OCI-LY7 (cell line): Measurements from ENCODE around the gene KCNA2. TPM values are rescaled to one million over a fixed set of nuclear protein-coding genes. Genes with fewer than 3 reads are reported as not detected.

Experiments
- BruUV-seq: library from RNA; stranded (reverse); fragments of 400-500 nt; replicated peaks from 2 replicates; lab custom pipeline; 2021; lab: Mats Ljungman, UMichigan
- CTCF ChIA-PET: fragments of 300-600 bp; sonication (Branson Sonifier 250); formaldehyde crosslinking; loops from one replicate; lab custom pipeline; 2022; ENCODE audit warnings: antibody characterized with exemption; ENCODE audit not compliant: unreplicated experiment; lab: Charles Lee
- POLR2A ChIA-PET: fragments of 300-600 bp; sonication (Branson Sonifier 250); formaldehyde crosslinking; loops from one replicate; lab custom pipeline; 2022; ENCODE audit warnings: antibody characterized with exemption; lab: Charles Lee
- DNase-seq: peaks from one replicate; pipeline ENCODE4 v3.0.0-alpha.2; 2015; ENCODE audit warnings: low spot score
- H2AFZ ChIP-seq: fragments of 200-600 bp; sonication (generic), shearing (Covaris generic); 2 replicates; pipeline ENCODE4 v1.6.1; 2014; ENCODE audit warnings: mild to moderate bottlenecking, antibody characterized with exemption, low read length, moderate library complexity
- H3K27ac ChIP-seq: fragments of 200-600 bp; sonication (generic); 2 replicates; pipeline ENCODE4 v1.5.1; 2014; ENCODE audit warnings: mixed run types, low read depth, mild to moderate bottlenecking, moderate library complexity, low read length, inconsistent platforms; ENCODE audit not compliant: poor library complexity, severe bottlenecking
- H3K36me3 ChIP-seq: fragments of 200-600 bp; sonication (generic); 2 replicates; pipeline ENCODE4 v1.6.1; 2014; ENCODE audit warnings: mild to moderate bottlenecking, antibody characterized with exemption, low read length, moderate library complexity, mixed read lengths; ENCODE audit not compliant: insufficient read depth
- H3K4me1 ChIP-seq: fragments of 200-600 bp; sonication (generic); 2 replicates; pipeline ENCODE4 v1.5.1; 2014; ENCODE audit warnings: mild to moderate bottlenecking, low read length; ENCODE audit not compliant: insufficient read depth, poor library complexity, severe bottlenecking
- H3K4me2 ChIP-seq: fragments of 200-600 bp; sonication (generic); 2 replicates; pipeline ENCODE4 v1.6.1; 2014; ENCODE audit warnings: mild to moderate bottlenecking, low read length
- H3K4me3 ChIP-seq: fragments of 200-600 bp; sonication (generic); 2 replicates; pipeline ENCODE4 v1.5.1; 2014; ENCODE audit warnings: mild to moderate bottlenecking, low read depth, low read length; ENCODE audit not compliant: poor library complexity, severe bottlenecking
- H3K79me2 ChIP-seq: fragments of 200-600 bp; sonication (generic); 2 replicates; pipeline ENCODE4 v1.6.1; 2016; ENCODE audit warnings: low read depth, mild to moderate bottlenecking, low read length, moderate library complexity, mixed read lengths; ENCODE audit not compliant: insufficient read depth
- H3K9me2 ChIP-seq: fragments of 200-600 bp; sonication (generic); 2 replicates; pipeline ENCODE4 v1.6.1; 2016; ENCODE audit warnings: mild to moderate bottlenecking, low read length, mixed read lengths; ENCODE audit not compliant: insufficient read depth
- H3K9me3 ChIP-seq: fragments of 200-600 bp; sonication (generic); 2 replicates; pipeline ENCODE4 v1.6.1; 2014; ENCODE audit warnings: mild to moderate bottlenecking, mixed run types, low read length, mixed read lengths
- H4K20me1 ChIP-seq: fragments of 200-600 bp; sonication (generic); 2 replicates; pipeline ENCODE4 v1.6.1; 2014; ENCODE audit warnings: mild to moderate bottlenecking, antibody characterized with exemption, low read length, moderate library complexity, mixed read lengths; ENCODE audit not compliant: insufficient read depth
- CTCF ChIP-seq: fragments of 200-600 bp; sonication (generic); conservative IDR thresholded peaks from 2 replicates; pipeline ENCODE4 v1.5.1; 2014; ENCODE audit warnings: mild to moderate bottlenecking, antibody characterized with exemption, low read length, moderate library complexity, mixed read lengths
- EZH2phosphoT487 ChIP-seq: fragments of 200-600 bp; sonication (generic); IDR thresholded peaks from 2 replicates; pipeline ENCODE4 v1.6.1; 2018; ENCODE audit warnings: low read depth, borderline replicate concordance, mild to moderate bottlenecking, mixed run types, antibody characterized with exemption, low read length, moderate library complexity, mixed read lengths
- intact Hi-C: fragments of 100-400 bp; cut with micrococcal nuclease; formaldehyde crosslinking; loops from one replicate; pipeline ENCODE4 v1.10.0; 2022; ENCODE audit not compliant: unreplicated experiment
- total RNA-seq, 2 experiments: library from RNA; depleted of rRNA in 1 of 2; stranded (reverse); fragments of >200 nt in 1 of 2; shearing (Covaris generic) in 1 of 2; gene quantifications; 2 replicates each; pipeline ENCODE4 v1.2.3, GENCODE V29; 2014 to 2022

Gene KCNA2
- total RNA-seq, 2 experiments from 2014 or later, result 0.22 to 2.3 TPM

- TF ChIP-seq CTCF, result 0 out of 2 replicates have a peak, but pooled peaks have one; percentile 36
- no peak for TF ChIP-seq EZH2phosphoT487
- intact Hi-C loops, result loop anchor here (2.0 to 10.0 kb wide), 2 partner anchors 235 to 1117 kb away; partner anchors contain the start of genes CD53 and DDX20
- H2AFZ ChIP-seq, result peak overlapping the region; percentile 74; the same call in 1 of the 2 replicates
- H3K27ac ChIP-seq, result peak overlapping the region; percentile 94
- no TSS peak for BruUV-seq
- H3K4me3 ChIP-seq, result peak overlapping the region; percentile 18
- H3K4me1 ChIP-seq, result peaks cover 86% of the 10 kb centered on the region
- no peaks in the 10 kb centered on the region for H4K20me1 ChIP-seq
- ChIA-PET POLR2A (interaction anchor here (1.0 to 7.5 kb wide), 10 partner anchors 11 to 150 kb away, joined by 3 to 86 read pairs (median 10); partner anchors contain the start of gene KCNA3), CTCF (interaction anchor here (0.7 to 2.7 kb wide), 7 partner anchors 12 to 150 kb away, joined by 3 to 18 read pairs (median 5); no protein-coding TSS in a partner anchor)
- H3K36me3 ChIP-seq, result no peaks in the 10 kb centered on the region
- DNase-seq, result peak; percentile 58
- no peaks in the 10 kb centered on the region for H3K79me2 ChIP-seq
- H3K9me3 ChIP-seq, result no peaks in the 10 kb centered on the region
- H3K4me2 ChIP-seq, result peak overlapping the region; percentile 71
- H3K9me2 ChIP-seq, result no peaks in the 10 kb centered on the region
These were observed 31.3 kb upstream of the KCNA2 start for GRCh38 chr1:110637475-110637874.

GRCh38 chr1:110636149-110636935 is 30.2 kb upstream of the KCNA2 start:
- H3K27ac ChIP-seq, result peak overlapping the region; percentile 94
- ChIA-PET POLR2A (interaction anchor here (0.6 to 7.5 kb wide), 15 partner anchors 12 to 578 kb away, joined by 3 to 86 read pairs (median 7); partner anchors contain the start of gene KCNA3), CTCF (interaction anchor here (0.5 to 2.7 kb wide), 7 partner anchors 13 to 237 kb away, joined by 3 to 18 read pairs (median 3); no protein-coding TSS in a partner anchor)
- peak overlapping the region; percentile 71 for H3K4me2 ChIP-seq
- H3K9me2 ChIP-seq, result no peaks in the 10 kb centered on the region
- no peaks in the 10 kb centered on the region for H3K79me2 ChIP-seq
- peaks cover 86% of the 10 kb centered on the region for H3K4me1 ChIP-seq
- no peaks in the 10 kb centered on the region for H3K36me3 ChIP-seq
- no TSS peak for BruUV-seq
- peak overlapping the region; percentile 56 for H3K4me3 ChIP-seq
- TF ChIP-seq EZH2phosphoT487 (no peak), CTCF (no peak)
- H4K20me1 ChIP-seq, result no peaks in the 10 kb centered on the region
- intact Hi-C loops, result loop anchor here (1.0 to 10.0 kb wide), 3 partner anchors 36 to 1118 kb away; partner anchors contain the start of genes CD53 and DDX20
- DNase-seq, result peak; percentile 81
- H3K9me3 ChIP-seq, result no peaks in the 10 kb centered on the region
- peak overlapping the region; percentile 4; the same call in 1 of the 2 replicates for H2AFZ ChIP-seq
